H1 (cell line): ENCODE results near the gene DAPK2. TPM values are rescaled to one million over a fixed set of nuclear protein-coding genes. Genes with fewer than 3 reads are reported as not detected.

Source experiments
- CTCF ChIA-PET: fragments of 300-600 bp; sonication (Branson Sonifier 250); formaldehyde crosslinking; loops from one replicate; lab custom pipeline; 2021; ENCODE audit not compliant: partially characterized antibody; lab: Charles Lee
- POLR2A ChIA-PET: fragments of 300-600 bp; sonication (Branson Sonifier 250); formaldehyde crosslinking; loops from one replicate; lab custom pipeline; 2021; ENCODE audit warnings: inconsistent platforms; ENCODE audit not compliant: partially characterized antibody; lab: Charles Lee
- DNase-seq, 2 experiments: peaks; one replicate each; pipeline versions ENCODE4 v3.0.0 to v3.0.0-alpha.2; 2010 to 2022; ENCODE audit warnings: low spot score in 2 of 2, low read depth in 1 of 2, mixed read lengths in 1 of 2
- FAIRE-seq: peaks from 2 replicates; lab custom pipeline; 2011; peaks lifted over from hg19 to GRCh38; lab: Jason Lieb, UNC
- H2AFZ ChIP-seq: 2 replicates; pipeline ENCODE4 v1.8.1; 2012; ENCODE audit warnings: low read length, inconsistent platforms
- H2AK5ac ChIP-seq: 2 replicates; pipeline ENCODE4 v1.6.1; 2013; ENCODE audit warnings: low read depth, low read length
- H2BK120ac ChIP-seq: replicated peaks from 2 replicates; pipeline ENCODE3; 2013; ENCODE audit warnings: low read depth, low read length, inconsistent platforms
- H2BK12ac ChIP-seq: 2 replicates; pipeline ENCODE4 v1.6.1; 2013; ENCODE audit warnings: low read depth, low read length
- H2BK15ac ChIP-seq: 2 replicates; pipeline ENCODE4 v1.6.1; 2013; ENCODE audit warnings: low read length
- H2BK20ac ChIP-seq: 2 replicates; pipeline ENCODE4 v1.6.1; 2013; ENCODE audit warnings: low read length
- H2BK5ac ChIP-seq: 2 replicates; pipeline ENCODE4 v1.6.1; 2013; ENCODE audit warnings: low read depth, low read length
- H3K14ac ChIP-seq: 2 replicates; pipeline ENCODE4 v1.6.1; 2013; ENCODE audit warnings: inconsistent platforms; ENCODE audit not compliant: insufficient read length
- H3K18ac ChIP-seq: 2 replicates; pipeline ENCODE4 v1.6.1; 2013; ENCODE audit warnings: low read length; ENCODE audit errors: extremely low read depth
- H3K23ac ChIP-seq: 2 replicates; pipeline ENCODE4 v1.6.1; 2013; ENCODE audit warnings: inconsistent platforms; ENCODE audit not compliant: insufficient read length
- H3K23me2 ChIP-seq: 2 replicates; pipeline ENCODE4 v1.6.1; 2013; ENCODE audit warnings: low read depth, low read length
- H3K27ac ChIP-seq: 2 replicates; pipeline ENCODE4 v1.6.1; 2011; ENCODE audit warnings: low read depth, low read length, inconsistent platforms
- H3K27me3 ChIP-seq, 4 experiments: replicated peaks in 1 of 4; 1 replicate in 1 of 4; 2 replicates in 3 of 4; pipeline versions ENCODE4 v1.6.1 to v1.8.1; 2011 to 2013; ENCODE audit warnings: low read length in 3 of 4, mild to moderate bottlenecking in 3 of 4, inconsistent platforms in 2 of 4, mixed read lengths in 2 of 4, moderate library complexity in 1 of 4; ENCODE audit not compliant: control insufficient read depth in 3 of 4, insufficient read depth in 3 of 4; ENCODE audit errors: extremely low read depth in 1 of 4
- H3K36me3 ChIP-seq, 4 experiments: 2 replicates each; pipeline versions ENCODE4 v1.6.1 to v1.8.1; 2011 to 2013; ENCODE audit warnings: mild to moderate bottlenecking in 4 of 4, low read length in 3 of 4, moderate library complexity in 2 of 4, control low read depth in 1 of 4, inconsistent platforms in 1 of 4; ENCODE audit not compliant: insufficient read depth in 4 of 4, control insufficient read depth in 2 of 4
- H3K4ac ChIP-seq: replicated peaks from 2 replicates; pipeline ENCODE3; 2013; ENCODE audit warnings: low read length, low read depth, mixed read lengths, inconsistent platforms; ENCODE audit not compliant: insufficient read length
- H3K4me1 ChIP-seq, 4 experiments: replicated peaks in 1 of 4; 1 replicate in 1 of 4; 2 replicates in 3 of 4; pipeline versions ENCODE4 v1.6.1 to v1.8.1; 2011 to 2013; ENCODE audit warnings: low read length in 3 of 4, inconsistent platforms in 2 of 4, mixed read lengths in 1 of 4; ENCODE audit not compliant: insufficient read depth in 4 of 4, control insufficient read depth in 3 of 4
- H3K4me2 ChIP-seq, 2 experiments: 2 replicates each; pipeline versions ENCODE4 v1.6.1 to v1.8.1; 2011 to 2013; ENCODE audit warnings: low read depth in 2 of 2, low read length in 2 of 2, control low read depth in 1 of 2, inconsistent platforms in 1 of 2, mild to moderate bottlenecking in 1 of 2; ENCODE audit not compliant: insufficient read depth in 1 of 2
- H3K4me3 ChIP-seq, 4 experiments: fragments of 200-600, 300-600 bp in 1 of 4; sonication (generic), shearing (Covaris generic), sonication (Bioruptor Twin) in 1 of 4; 2 replicates each; pipeline versions ENCODE4 v1.5.1 to v1.8.1; 2011 to 2016; ENCODE audit warnings: low read length in 4 of 4, low read depth in 3 of 4, control low read depth in 2 of 4, inconsistent platforms in 2 of 4, mild to moderate bottlenecking in 2 of 4, mixed read lengths in 1 of 4, moderate library complexity in 1 of 4; ENCODE audit not compliant: insufficient read depth in 2 of 4; ENCODE audit errors: extremely low read depth in 1 of 4
- H3K56ac ChIP-seq: replicated peaks from 2 replicates; pipeline ENCODE3; 2013; ENCODE audit warnings: low read depth, mild to moderate bottlenecking, mixed read lengths, low read length, inconsistent platforms; ENCODE audit not compliant: insufficient read length
- H3K79me1 ChIP-seq: 2 replicates; pipeline ENCODE4 v1.6.1; 2013; ENCODE audit warnings: low read depth, low read length, control low read depth
- H3K79me2 ChIP-seq, 2 experiments: 2 replicates each; pipeline versions ENCODE4 v1.6.1 to v1.8.1; 2012 to 2013; ENCODE audit warnings: low read length in 2 of 2, mild to moderate bottlenecking in 2 of 2, inconsistent platforms in 1 of 2; ENCODE audit not compliant: insufficient read depth in 2 of 2, control insufficient read depth in 1 of 2
- H3K9ac ChIP-seq, 4 experiments: replicated peaks in 1 of 4; 1 replicate in 1 of 4; 2 replicates in 3 of 4; pipeline versions ENCODE4 v1.6.1 to v1.8.1; 2011 to 2013; ENCODE audit warnings: low read depth in 3 of 4, low read length in 3 of 4, control low read depth in 2 of 4, mild to moderate bottlenecking in 2 of 4, moderate library complexity in 2 of 4, inconsistent platforms in 1 of 4; ENCODE audit errors: extremely low read depth in 1 of 4
- H3K9me3 ChIP-seq, 2 experiments: 2 replicates each; pipeline versions ENCODE4 v1.6.1 to v1.8.1; 2012 to 2013; ENCODE audit warnings: mild to moderate bottlenecking in 2 of 2, moderate library complexity in 2 of 2, control low read depth in 1 of 2, inconsistent platforms in 1 of 2, low read depth in 1 of 2, low read length in 1 of 2, mixed read lengths in 1 of 2; ENCODE audit not compliant: insufficient read depth in 2 of 2
- H4K20me1 ChIP-seq, 2 experiments: replicated peaks in 1 of 2; 2 replicates each; pipeline versions ENCODE3 to v1.8.1; 2011 to 2013; ENCODE audit warnings: inconsistent platforms in 2 of 2, low read length in 2 of 2, mild to moderate bottlenecking in 1 of 2; ENCODE audit not compliant: insufficient read depth in 2 of 2, control insufficient read depth in 1 of 2
- H4K5ac ChIP-seq: 2 replicates; pipeline ENCODE4 v1.6.1; 2013; ENCODE audit warnings: low read length, low read depth, mixed read lengths, inconsistent platforms; ENCODE audit not compliant: insufficient read length
- H4K8ac ChIP-seq: 2 replicates; pipeline ENCODE4 v1.8.0; 2013; ENCODE audit warnings: mild to moderate bottlenecking, moderate library complexity, low read length, inconsistent platforms; ENCODE audit not compliant: insufficient read depth; ENCODE audit errors: extremely low read depth
- H4K91ac ChIP-seq: replicated peaks from 2 replicates; pipeline ENCODE3; 2013; ENCODE audit warnings: low read length, mixed read lengths, inconsistent platforms; ENCODE audit not compliant: insufficient read length
- HDAC6 ChIP-seq: IDR thresholded peaks from one replicate; pipeline ENCODE4 v1.7.1; 2012; ENCODE audit warnings: low read depth, mild to moderate bottlenecking, inconsistent platforms, low read length, moderate library complexity
- MAFK ChIP-seq: IDR thresholded peaks from 2 replicates; pipeline ENCODE4 v1.6.1; 2012; ENCODE audit warnings: low read depth, mild to moderate bottlenecking, improper control_type of control experiment, low read length
- NANOG ChIP-seq: IDR thresholded peaks from 2 replicates; pipeline ENCODE4 v1.6.1; 2011; ENCODE audit warnings: low read length, low read depth, mild to moderate bottlenecking, inconsistent platforms; ENCODE audit not compliant: insufficient read depth, poor library complexity, severe bottlenecking
- POU5F1 ChIP-seq: IDR thresholded peaks from 2 replicates; pipeline ENCODE4 v1.6.1; 2011; ENCODE audit warnings: low read depth, mild to moderate bottlenecking, low read length, moderate library complexity
- RXRA ChIP-seq: IDR thresholded peaks from 2 replicates; pipeline ENCODE4 v1.6.1; 2011; ENCODE audit warnings: low read depth, mild to moderate bottlenecking, low read length, moderate library complexity; ENCODE audit not compliant: insufficient read depth
- TBP ChIP-seq: IDR thresholded peaks from 2 replicates; pipeline ENCODE4 v1.6.1; 2011; ENCODE audit warnings: low read depth, low read length, improper control_type of control experiment
- WGBS, 2 experiments: shearing (Covaris generic) in 1 of 2; methylation state at CpG; one replicate each; pipeline versions ENCODE4 v1.1.6 to v1.1.7; 2013 to 2015; ENCODE audit warnings: low lambda C conversion rate in 2 of 2, mixed read lengths in 2 of 2, inconsistent platforms in 1 of 2, low coverage in 1 of 2, missing lambda C conversion rate in 1 of 2; ENCODE audit not compliant: insufficient replicate concordance in 2 of 2, insufficient coverage in 1 of 2, insufficient read length in 1 of 2; ENCODE audit errors: extremely low coverage in 1 of 2, missing lambda C conversion rate in 1 of 2; 5-methylcytosine and 5-hydroxymethylcytosine counted together
- polyA plus RNA-seq, 7 experiments: library from polyadenylated mRNA; depleted of rRNA in 3 of 7; stranded (reverse) in 5 of 7; unstranded in 2 of 7; fragments of >200 nt in 5 of 7; fragments of 200-250 nt in 2 of 7; gene quantifications; 1 replicate in 5 of 7; 2 replicates in 1 of 7; 4 replicates in 1 of 7; pipeline versions ENCODE4 v1.2.1 to v1.2.3, GENCODE V29; 2011 to 2013; ENCODE audit warnings: missing spikeins in 2 of 7, mixed read lengths in 2 of 7
- total RNA-seq: library from RNA; stranded (reverse); fragmentation: NEBNext Ultra II Directional; extraction: Animal tissue kit (Norgen Biotek cat#: 25700); gene quantifications from 2 replicates; pipeline ENCODE4 v1.2.1, GENCODE V29; 2021

The DAPK2 gene
- total and polyA plus RNA-seq, 2 of the 8 experiments (the other 6 are each of a cell fraction or from before 2014, with no cell fraction given): 1.8 to 2.9 TPM

DNA sequence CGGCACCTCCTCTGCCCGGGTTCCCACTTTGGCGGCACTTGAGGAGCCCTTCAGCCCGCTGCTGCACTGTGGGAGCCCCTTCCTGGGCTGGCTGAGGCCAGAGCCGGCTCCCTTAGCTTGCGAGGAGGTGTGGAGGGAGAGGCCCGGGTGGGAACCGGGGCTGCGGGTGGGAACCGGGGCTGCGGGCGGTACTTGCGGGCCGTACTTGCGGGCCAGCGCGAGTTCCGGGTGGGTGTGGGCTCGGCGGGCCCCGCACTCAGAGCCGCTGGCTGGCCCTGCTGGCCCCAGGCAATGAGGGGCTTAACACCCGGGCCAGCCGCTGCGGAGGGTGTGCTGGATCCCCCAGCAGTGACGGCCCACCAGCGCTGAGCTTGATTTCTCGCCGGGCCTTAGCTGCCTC lies 14.4 kb upstream of the DAPK2 start:
- ChIA-PET CTCF (interaction anchor here (1.2 to 1.9 kb wide), 3 partner anchors 9 to 308 kb away, joined by 3 to 8 read pairs (median 5); no protein-coding TSS in a partner anchor), POLR2A (interaction anchor here (1.3 kb wide), 1 partner anchor 33 kb away, joined by 3 read pairs; the partner anchor contains the start of gene CIAO2A)
- Histone ChIP-seq H4K8ac (no peak overlapping the region), H2AK5ac (no peak overlapping the region), H3K4ac (no peak overlapping the region), H3K23ac (no peak overlapping the region), H2BK5ac (no peak overlapping the region), H3K4me1 (no peaks in the 10 kb centered on the region), H3K56ac (no peak overlapping the region), H3K14ac (no peak overlapping the region), H3K18ac (no peak overlapping the region), H4K5ac (no peak overlapping the region), H2BK15ac (no peak overlapping the region), H3K9ac (no peak overlapping the region), H3K79me2 (no peaks in the 10 kb centered on the region), H3K36me3 (no peaks in the 10 kb centered on the region), H3K27me3 (no peaks in the 10 kb centered on the region), H2BK20ac (no peak overlapping the region), H2BK12ac (no peak overlapping the region), H2AFZ (no peak overlapping the region), H3K4me2 (no peak overlapping the region), H4K20me1 (no peaks in the 10 kb centered on the region), H3K23me2 (no peaks in the 10 kb centered on the region), H3K9me3 (peaks cover 0 to 7% of the 10 kb centered on the region in 2 experiments; a peak in 1 of 4 replicates), H2BK120ac (no peak overlapping the region), H3K27ac (no peak overlapping the region), H3K79me1 (no peaks in the 10 kb centered on the region), H3K4me3 (no peak overlapping the region), H4K91ac (no peak overlapping the region)
- DNase-seq (no peak), FAIRE-seq (no peak)
- TF ChIP-seq POU5F1 (no peak), TBP (no peak), HDAC6 (no peak), MAFK (no peak), RXRA (no peak), NANOG (no peak)
- WGBS, 2 experiments: 87% methylated on average over 14 of the region's 29 CpGs; no CpG with 5 or more reads in 1 of the 2 experiments
